CD14-positive monocyte (primary cell): ENCODE measurements around the gene MCOLN2. TPM values are rescaled to one million over a fixed set of nuclear protein-coding genes. Genes with fewer than 3 reads are reported as not detected.
A peak's percentile ranks its signal among the peaks of the same experiment; 100 is the strongest.

ENCODE experiments used
- DNase-seq, 3 donors: peaks; one replicate each; pipeline ENCODE4 v3.0.0-alpha.2; 2011 to 2022
- H2AFZ ChIP-seq: 2 replicates; pipeline ENCODE4 v1.6.0; 2012; ENCODE audit warnings: mild to moderate bottlenecking, low read depth, low read length, inconsistent platforms; ENCODE audit not compliant: insufficient read depth, poor library complexity, severe bottlenecking
- H3K27ac ChIP-seq, 2 donors: 1 replicate in 1 of 2; 2 replicates in 1 of 2; pipeline ENCODE4 v1.5.1; 2012 to 2013; ENCODE audit warnings: low read length in 2 of 2, control low read depth in 1 of 2, inconsistent platforms in 1 of 2, low read depth in 1 of 2, mild to moderate bottlenecking in 1 of 2
- H3K27me3 ChIP-seq, 2 donors: one replicate each; pipeline versions ENCODE4 v1.6.0 to v1.6.1; 2011 to 2013; ENCODE audit warnings: low read length in 2 of 2; ENCODE audit not compliant: control insufficient read depth in 2 of 2, insufficient read depth in 2 of 2
- H3K36me3 ChIP-seq, 2 donors: replicated peaks in 1 of 2; 1 replicate in 1 of 2; 2 replicates in 1 of 2; pipeline versions ENCODE4 v1.5.1 to v1.6.1; 2012 to 2013; ENCODE audit warnings: low read length in 2 of 2, control low read depth in 1 of 2, inconsistent platforms in 1 of 2, mild to moderate bottlenecking in 1 of 2; ENCODE audit not compliant: insufficient read depth in 2 of 2, control insufficient read depth in 1 of 2
- H3K4me1 ChIP-seq, 2 donors: 1 replicate in 1 of 2; 2 replicates in 1 of 2; pipeline versions ENCODE4 v1.5.1 to v1.6.1; 2012 to 2013; ENCODE audit warnings: low read length in 2 of 2, control low read depth in 1 of 2, inconsistent platforms in 1 of 2, mild to moderate bottlenecking in 1 of 2, moderate library complexity in 1 of 2; ENCODE audit not compliant: insufficient read depth in 2 of 2, control insufficient read depth in 1 of 2
- H3K4me2 ChIP-seq: replicated peaks from 2 replicates; pipeline ENCODE3; 2012; ENCODE audit warnings: low read length, moderate library complexity, mild to moderate bottlenecking; ENCODE audit not compliant: poor library complexity, severe bottlenecking; ENCODE audit errors: extremely low read depth
- H3K4me3 ChIP-seq, 3 experiments: fragments of 200-600 bp in 1 of 3; sonication (generic) in 1 of 3; replicated peaks in 1 of 3; 1 replicate in 2 of 3; 2 replicates in 1 of 3; pipeline ENCODE4 v1.5.1; 2011 to 2013; ENCODE audit warnings: low read length in 3 of 3, mild to moderate bottlenecking in 3 of 3, control low read depth in 2 of 3, low read depth in 2 of 3, inconsistent platforms in 1 of 3, moderate library complexity in 1 of 3
- H3K79me2 ChIP-seq: 2 replicates; pipeline ENCODE4 v1.6.0; 2012; ENCODE audit warnings: mild to moderate bottlenecking, control low read depth, inconsistent platforms, low read length, moderate library complexity; ENCODE audit not compliant: insufficient read depth
- H3K9ac ChIP-seq: 2 replicates; pipeline ENCODE4 v1.6.0; 2017; ENCODE audit warnings: low read length, mild to moderate bottlenecking; ENCODE audit not compliant: insufficient read depth, poor library complexity, severe bottlenecking
- H3K9me3 ChIP-seq, 2 donors: replicated peaks in 1 of 2; 1 replicate in 1 of 2; 2 replicates in 1 of 2; pipeline versions ENCODE4 v1.5.1 to v1.6.1; 2012 to 2013; ENCODE audit warnings: low read length in 2 of 2, control low read depth in 1 of 2; ENCODE audit not compliant: control insufficient read depth in 1 of 2, insufficient read depth in 1 of 2
- H4K20me1 ChIP-seq: 2 replicates; pipeline ENCODE4 v1.6.0; 2012; ENCODE audit warnings: mild to moderate bottlenecking, low read length, control low read depth, moderate library complexity; ENCODE audit not compliant: insufficient read depth
- H3K27ac Mint-ChIP-seq, 7 donors: one replicate each; pipeline ENCODE4 v1.8.0; 2020; ENCODE audit warnings: mild to moderate bottlenecking in 7 of 7, mixed read lengths in 7 of 7, moderate library complexity in 6 of 7, inconsistent platforms in 2 of 7
- H3K27me3 Mint-ChIP-seq, 3 donors: one replicate each; pipeline ENCODE4 v1.8.0; 2021 to 2022; ENCODE audit warnings: low read depth in 3 of 3, mild to moderate bottlenecking in 3 of 3, mixed read lengths in 3 of 3, moderate library complexity in 3 of 3, inconsistent platforms in 1 of 3
- H3K36me3 Mint-ChIP-seq, 2 donors: one replicate each; pipeline ENCODE4 v1.8.0; 2020; ENCODE audit warnings: mixed read lengths in 2 of 2, inconsistent platforms in 1 of 2, mild to moderate bottlenecking in 1 of 2
- H3K4me1 Mint-ChIP-seq: one replicate; pipeline ENCODE4 v1.8.0; 2020; ENCODE audit warnings: mild to moderate bottlenecking, mixed read lengths
- H3K4me3 Mint-ChIP-seq, 2 donors: one replicate each; pipeline ENCODE4 v1.8.0; 2020; ENCODE audit warnings: mild to moderate bottlenecking in 2 of 2, mixed read lengths in 2 of 2, moderate library complexity in 1 of 2
- H3K9me3 Mint-ChIP-seq, 7 donors: one replicate each; pipeline ENCODE4 v1.8.0; 2020 to 2022; ENCODE audit warnings: mixed read lengths in 7 of 7, mild to moderate bottlenecking in 6 of 7, moderate library complexity in 6 of 7, inconsistent platforms in 2 of 7
- CTCF ChIP-seq: fragments of 200-600 bp; IDR thresholded peaks from one replicate; pipeline ENCODE4 v1.8.0; 2022; ENCODE audit warnings: antibody characterized with exemption, mild to moderate bottlenecking
- WGBS: methylation state at CpG from one replicate; pipeline ENCODE4 v1.1.5; 2013; ENCODE audit warnings: missing lambda C conversion rate; ENCODE audit not compliant: insufficient coverage; 5-methylcytosine and 5-hydroxymethylcytosine counted together
- intact Hi-C, 2 donors: fragments of 100-400 bp; cut with micrococcal nuclease; formaldehyde crosslinking; loops; one replicate each; pipeline versions ENCODE4 v1.15.0 to v1.15.1; 2023
- polyA plus RNA-seq, 3 donors: library from polyadenylated mRNA; depleted of rRNA in 1 of 3; unstranded in 2 of 3; stranded (reverse) in 1 of 3; fragments of 300-500 nt in 2 of 3; fragments of >200 nt in 1 of 3; fragmentation: Illumina TruSeq in 2 of 3; gene quantifications; 1 replicate in 2 of 3; 2 replicates in 1 of 3; pipeline ENCODE4 v1.2.3, GENCODE V29; 2012 to 2021

MCOLN2 gene
- polyA plus RNA-seq, 3 donors, result 0.51 to 2.7 (median 1.1) TPM

- intact Hi-C loops, result no loop called here
- peak in 2 of 3 donors; percentile 12 for DNase-seq
- Histone ChIP-seq H4K20me1 (no peaks in the 10 kb centered on the region), H3K27me3 (no peaks in the 10 kb centered on the region), H3K9ac (no peak overlapping the region), H3K36me3 (no peaks in the 10 kb centered on the region), H3K9me3 (no peaks in the 10 kb centered on the region), H3K4me1 (no peaks in the 10 kb centered on the region), H3K27ac (no peak overlapping the region), H3K79me2 (no peaks in the 10 kb centered on the region), H3K4me3 (no peak overlapping the region), H3K4me2 (no peak overlapping the region), H2AFZ (peak overlapping the region; percentile 58)
- no peak overlapping the region for H3K27ac Mint-ChIP-seq
- TF ChIP-seq CTCF, result no peak
- H3K4me1 Mint-ChIP-seq, result no peaks in the 10 kb centered on the region
- H3K27me3 Mint-ChIP-seq, result peaks cover 0 to 5% (median 0%) of the 10 kb centered on the region in 3 donors
- H3K36me3 Mint-ChIP-seq, result no peaks in the 10 kb centered on the region
- 60% methylated on average over 4 of the region's 5 CpGs for WGBS
- H3K9me3 Mint-ChIP-seq, result peaks cover 0 to 2% (median 0%) of the 10 kb centered on the region in 7 donors
- peak overlapping the region in 1 of 2 donors; percentile 47 for H3K4me3 Mint-ChIP-seq
Measured at GRCh38 chr1:85027242-85027983, 30.5 kb upstream of the MCOLN2 start.

- no peak overlapping the region for H3K4me3 ChIP-seq
- no peak overlapping the region for H3K4me3 Mint-ChIP-seq
- no peaks in the 10 kb centered on the region for H3K4me1 Mint-ChIP-seq
- no peak overlapping the region for H2AFZ ChIP-seq
- H3K27ac ChIP-seq, result no peak overlapping the region
- no peaks in the 10 kb centered on the region for H3K79me2 ChIP-seq
- DNase-seq, result no peak
- no peak overlapping the region for H3K9ac ChIP-seq
- no peaks in the 10 kb centered on the region for H3K27me3 ChIP-seq
- H3K36me3 Mint-ChIP-seq, result no peaks in the 10 kb centered on the region
- peaks cover 0 to 5% (median 0%) of the 10 kb centered on the region in 3 donors for H3K27me3 Mint-ChIP-seq
- H3K9me3 Mint-ChIP-seq, result peaks cover 0 to 1% (median 0%) of the 10 kb centered on the region in 7 donors
- no peak for TF ChIP-seq CTCF
- H3K36me3 ChIP-seq, result no peaks in the 10 kb centered on the region
- H3K27ac Mint-ChIP-seq, result no peak overlapping the region
- intact Hi-C loops, result no loop called here
- H3K9me3 ChIP-seq, result no peaks in the 10 kb centered on the region
- WGBS, result no CpG with 5 or more reads among the region's 1 CpG
- H3K4me2 ChIP-seq, result no peak overlapping the region
- H4K20me1 ChIP-seq, result no peaks in the 10 kb centered on the region
- no peaks in the 10 kb centered on the region for H3K4me1 ChIP-seq
Measured at GRCh38 chr1:85025940-85026339, 29.0 kb upstream of the MCOLN2 start.
